H1 (cell line): Measurements from ENCODE around the gene USP54. TPM values are rescaled to one million over a fixed set of nuclear protein-coding genes. Genes with fewer than 3 reads are reported as not detected.

Source experiments
- CTCF ChIA-PET: fragments of 300-600 bp; sonication (Branson Sonifier 250); formaldehyde crosslinking; loops from one replicate; lab custom pipeline; 2021; ENCODE audit not compliant: partially characterized antibody; lab: Charles Lee
- POLR2A ChIA-PET: fragments of 300-600 bp; sonication (Branson Sonifier 250); formaldehyde crosslinking; loops from one replicate; lab custom pipeline; 2021; ENCODE audit warnings: inconsistent platforms; ENCODE audit not compliant: partially characterized antibody; lab: Charles Lee
- DNase-seq, 2 experiments: peaks; one replicate each; pipeline versions ENCODE4 v3.0.0 to v3.0.0-alpha.2; 2010 to 2022; ENCODE audit warnings: low spot score in 2 of 2, low read depth in 1 of 2, mixed read lengths in 1 of 2
- FAIRE-seq: peaks from 2 replicates; lab custom pipeline; 2011; peaks lifted over from hg19 to GRCh38; lab: Jason Lieb, UNC
- H2AFZ ChIP-seq: 2 replicates; pipeline ENCODE4 v1.8.1; 2012; ENCODE audit warnings: low read length, inconsistent platforms
- H2AK5ac ChIP-seq: 2 replicates; pipeline ENCODE4 v1.6.1; 2013; ENCODE audit warnings: low read depth, low read length
- H2BK120ac ChIP-seq: replicated peaks from 2 replicates; pipeline ENCODE3; 2013; ENCODE audit warnings: low read depth, low read length, inconsistent platforms
- H2BK12ac ChIP-seq: 2 replicates; pipeline ENCODE4 v1.6.1; 2013; ENCODE audit warnings: low read depth, low read length
- H2BK15ac ChIP-seq: 2 replicates; pipeline ENCODE4 v1.6.1; 2013; ENCODE audit warnings: low read length
- H2BK20ac ChIP-seq: 2 replicates; pipeline ENCODE4 v1.6.1; 2013; ENCODE audit warnings: low read length
- H2BK5ac ChIP-seq: 2 replicates; pipeline ENCODE4 v1.6.1; 2013; ENCODE audit warnings: low read depth, low read length
- H3K14ac ChIP-seq: 2 replicates; pipeline ENCODE4 v1.6.1; 2013; ENCODE audit warnings: inconsistent platforms; ENCODE audit not compliant: insufficient read length
- H3K18ac ChIP-seq: 2 replicates; pipeline ENCODE4 v1.6.1; 2013; ENCODE audit warnings: low read length; ENCODE audit errors: extremely low read depth
- H3K23ac ChIP-seq: 2 replicates; pipeline ENCODE4 v1.6.1; 2013; ENCODE audit warnings: inconsistent platforms; ENCODE audit not compliant: insufficient read length
- H3K23me2 ChIP-seq: 2 replicates; pipeline ENCODE4 v1.6.1; 2013; ENCODE audit warnings: low read depth, low read length
- H3K27ac ChIP-seq: 2 replicates; pipeline ENCODE4 v1.6.1; 2011; ENCODE audit warnings: low read depth, low read length, inconsistent platforms
- H3K27me3 ChIP-seq, 4 experiments: replicated peaks in 1 of 4; 1 replicate in 1 of 4; 2 replicates in 3 of 4; pipeline versions ENCODE4 v1.6.1 to v1.8.1; 2011 to 2013; ENCODE audit warnings: low read length in 3 of 4, mild to moderate bottlenecking in 3 of 4, inconsistent platforms in 2 of 4, mixed read lengths in 2 of 4, moderate library complexity in 1 of 4; ENCODE audit not compliant: control insufficient read depth in 3 of 4, insufficient read depth in 3 of 4; ENCODE audit errors: extremely low read depth in 1 of 4
- H3K36me3 ChIP-seq, 4 experiments: 2 replicates each; pipeline versions ENCODE4 v1.6.1 to v1.8.1; 2011 to 2013; ENCODE audit warnings: mild to moderate bottlenecking in 4 of 4, low read length in 3 of 4, moderate library complexity in 2 of 4, control low read depth in 1 of 4, inconsistent platforms in 1 of 4; ENCODE audit not compliant: insufficient read depth in 4 of 4, control insufficient read depth in 2 of 4
- H3K4ac ChIP-seq: replicated peaks from 2 replicates; pipeline ENCODE3; 2013; ENCODE audit warnings: low read length, low read depth, mixed read lengths, inconsistent platforms; ENCODE audit not compliant: insufficient read length
- H3K4me1 ChIP-seq, 4 experiments: replicated peaks in 1 of 4; 1 replicate in 1 of 4; 2 replicates in 3 of 4; pipeline versions ENCODE4 v1.6.1 to v1.8.1; 2011 to 2013; ENCODE audit warnings: low read length in 3 of 4, inconsistent platforms in 2 of 4, mixed read lengths in 1 of 4; ENCODE audit not compliant: insufficient read depth in 4 of 4, control insufficient read depth in 3 of 4
- H3K4me2 ChIP-seq, 2 experiments: 2 replicates each; pipeline versions ENCODE4 v1.6.1 to v1.8.1; 2011 to 2013; ENCODE audit warnings: low read depth in 2 of 2, low read length in 2 of 2, control low read depth in 1 of 2, inconsistent platforms in 1 of 2, mild to moderate bottlenecking in 1 of 2; ENCODE audit not compliant: insufficient read depth in 1 of 2
- H3K4me3 ChIP-seq, 4 experiments: fragments of 200-600, 300-600 bp in 1 of 4; sonication (generic), shearing (Covaris generic), sonication (Bioruptor Twin) in 1 of 4; 2 replicates each; pipeline versions ENCODE4 v1.5.1 to v1.8.1; 2011 to 2016; ENCODE audit warnings: low read length in 4 of 4, low read depth in 3 of 4, control low read depth in 2 of 4, inconsistent platforms in 2 of 4, mild to moderate bottlenecking in 2 of 4, mixed read lengths in 1 of 4, moderate library complexity in 1 of 4; ENCODE audit not compliant: insufficient read depth in 2 of 4; ENCODE audit errors: extremely low read depth in 1 of 4
- H3K56ac ChIP-seq: replicated peaks from 2 replicates; pipeline ENCODE3; 2013; ENCODE audit warnings: low read depth, mild to moderate bottlenecking, mixed read lengths, low read length, inconsistent platforms; ENCODE audit not compliant: insufficient read length
- H3K79me1 ChIP-seq: 2 replicates; pipeline ENCODE4 v1.6.1; 2013; ENCODE audit warnings: low read depth, low read length, control low read depth
- H3K79me2 ChIP-seq, 2 experiments: 2 replicates each; pipeline versions ENCODE4 v1.6.1 to v1.8.1; 2012 to 2013; ENCODE audit warnings: low read length in 2 of 2, mild to moderate bottlenecking in 2 of 2, inconsistent platforms in 1 of 2; ENCODE audit not compliant: insufficient read depth in 2 of 2, control insufficient read depth in 1 of 2
- H3K9ac ChIP-seq, 4 experiments: replicated peaks in 1 of 4; 1 replicate in 1 of 4; 2 replicates in 3 of 4; pipeline versions ENCODE4 v1.6.1 to v1.8.1; 2011 to 2013; ENCODE audit warnings: low read depth in 3 of 4, low read length in 3 of 4, control low read depth in 2 of 4, mild to moderate bottlenecking in 2 of 4, moderate library complexity in 2 of 4, inconsistent platforms in 1 of 4; ENCODE audit errors: extremely low read depth in 1 of 4
- H3K9me3 ChIP-seq, 2 experiments: 2 replicates each; pipeline versions ENCODE4 v1.6.1 to v1.8.1; 2012 to 2013; ENCODE audit warnings: mild to moderate bottlenecking in 2 of 2, moderate library complexity in 2 of 2, control low read depth in 1 of 2, inconsistent platforms in 1 of 2, low read depth in 1 of 2, low read length in 1 of 2, mixed read lengths in 1 of 2; ENCODE audit not compliant: insufficient read depth in 2 of 2
- H4K20me1 ChIP-seq, 2 experiments: replicated peaks in 1 of 2; 2 replicates each; pipeline versions ENCODE3 to v1.8.1; 2011 to 2013; ENCODE audit warnings: inconsistent platforms in 2 of 2, low read length in 2 of 2, mild to moderate bottlenecking in 1 of 2; ENCODE audit not compliant: insufficient read depth in 2 of 2, control insufficient read depth in 1 of 2
- H4K5ac ChIP-seq: 2 replicates; pipeline ENCODE4 v1.6.1; 2013; ENCODE audit warnings: low read length, low read depth, mixed read lengths, inconsistent platforms; ENCODE audit not compliant: insufficient read length
- H4K8ac ChIP-seq: 2 replicates; pipeline ENCODE4 v1.8.0; 2013; ENCODE audit warnings: mild to moderate bottlenecking, moderate library complexity, low read length, inconsistent platforms; ENCODE audit not compliant: insufficient read depth; ENCODE audit errors: extremely low read depth
- H4K91ac ChIP-seq: replicated peaks from 2 replicates; pipeline ENCODE3; 2013; ENCODE audit warnings: low read length, mixed read lengths, inconsistent platforms; ENCODE audit not compliant: insufficient read length
- CREB1 ChIP-seq: IDR thresholded peaks from 2 replicates; pipeline ENCODE4 v1.6.1; 2012; ENCODE audit warnings: inconsistent platforms
- CTBP2 ChIP-seq: IDR thresholded peaks from 2 replicates; pipeline ENCODE4 v1.7.0; 2011; ENCODE audit warnings: borderline replicate concordance, mild to moderate bottlenecking, moderate library complexity, mixed read lengths, low read length; ENCODE audit not compliant: insufficient read depth, insufficient read length
- CTCF ChIP-seq, 3 experiments: IDR thresholded peaks; 1 replicate in 2 of 3; 2 replicates in 1 of 3; pipeline versions ENCODE4 v1.5.1 to v1.6.1; 2011; ENCODE audit warnings: low read length in 3 of 3, mild to moderate bottlenecking in 3 of 3, inconsistent platforms in 2 of 3, low read depth in 1 of 3, moderate library complexity in 1 of 3; ENCODE audit not compliant: insufficient read depth in 1 of 3; ENCODE audit errors: control extremely low read depth in 1 of 3
- E2F6 ChIP-seq: IDR thresholded peaks from 2 replicates; pipeline ENCODE4 v1.6.1; 2012; ENCODE audit warnings: inconsistent platforms
- GABPA ChIP-seq: IDR thresholded peaks from 2 replicates; pipeline ENCODE4 v1.6.1; 2011; ENCODE audit warnings: mild to moderate bottlenecking, low read length, moderate library complexity, borderline replicate concordance; ENCODE audit not compliant: insufficient read depth
- MAFK ChIP-seq: IDR thresholded peaks from 2 replicates; pipeline ENCODE4 v1.6.1; 2012; ENCODE audit warnings: low read depth, mild to moderate bottlenecking, improper control_type of control experiment, low read length
- RFX5 ChIP-seq: IDR thresholded peaks from 2 replicates; pipeline ENCODE4 v1.6.1; 2011; ENCODE audit warnings: low read depth, low read length, improper control_type of control experiment, borderline replicate concordance
- SIRT6 ChIP-seq: IDR thresholded peaks from one replicate; pipeline ENCODE4 v1.7.1; 2012; ENCODE audit warnings: low read length, inconsistent platforms
- SP4 ChIP-seq: IDR thresholded peaks from 2 replicates; pipeline ENCODE4 v1.6.1; 2012; ENCODE audit warnings: low read length, inconsistent platforms
- TAF1 ChIP-seq: IDR thresholded peaks from 2 replicates; pipeline ENCODE4 v1.6.1; 2011; ENCODE audit warnings: mild to moderate bottlenecking, low read depth, low read length
- ZNF274 ChIP-seq: IDR thresholded peaks from 2 replicates; pipeline ENCODE4 v1.7.0; 2012; ENCODE audit warnings: low read length, borderline replicate concordance; ENCODE audit errors: extremely low read depth
- WGBS, 2 experiments: shearing (Covaris generic) in 1 of 2; methylation state at CpG; one replicate each; pipeline versions ENCODE4 v1.1.6 to v1.1.7; 2013 to 2015; ENCODE audit warnings: low lambda C conversion rate in 2 of 2, mixed read lengths in 2 of 2, inconsistent platforms in 1 of 2, low coverage in 1 of 2, missing lambda C conversion rate in 1 of 2; ENCODE audit not compliant: insufficient replicate concordance in 2 of 2, insufficient coverage in 1 of 2, insufficient read length in 1 of 2; ENCODE audit errors: extremely low coverage in 1 of 2, missing lambda C conversion rate in 1 of 2; 5-methylcytosine and 5-hydroxymethylcytosine counted together
- polyA plus RNA-seq, 7 experiments: library from polyadenylated mRNA; depleted of rRNA in 3 of 7; stranded (reverse) in 5 of 7; unstranded in 2 of 7; fragments of >200 nt in 5 of 7; fragments of 200-250 nt in 2 of 7; gene quantifications; 1 replicate in 5 of 7; 2 replicates in 1 of 7; 4 replicates in 1 of 7; pipeline versions ENCODE4 v1.2.1 to v1.2.3, GENCODE V29; 2011 to 2013; ENCODE audit warnings: missing spikeins in 2 of 7, mixed read lengths in 2 of 7
- total RNA-seq: library from RNA; stranded (reverse); fragmentation: NEBNext Ultra II Directional; extraction: Animal tissue kit (Norgen Biotek cat#: 25700); gene quantifications from 2 replicates; pipeline ENCODE4 v1.2.1, GENCODE V29; 2021

USP54 gene
- total and polyA plus RNA-seq, 2 of the 8 experiments (the other 6 are each of a cell fraction or from before 2014, with no cell fraction given), result 46.2 to 65.6 TPM

- H3K9me3 ChIP-seq, result no peaks in the 10 kb centered on the region
- FAIRE-seq (no peak), DNase-seq (no peak)
- peaks cover 2% of the 10 kb centered on the region; the same call in 1 of the 2 replicates for H3K23me2 ChIP-seq
- no peak overlapping the region for H2BK15ac ChIP-seq
- H4K5ac ChIP-seq, result no peak overlapping the region
- no peaks in the 10 kb centered on the region for H3K79me2 ChIP-seq
- H3K23ac ChIP-seq, result no peak overlapping the region
- ChIA-PET CTCF (interaction anchor here (4.4 kb wide), 1 partner anchor 15 kb away, joined by 18 read pairs; no protein-coding TSS in a partner anchor), POLR2A (interaction anchor here (1.1 kb wide), 1 partner anchor 278 kb away, joined by 3 read pairs; no protein-coding TSS in a partner anchor)
- H3K4me2 ChIP-seq, result no peak overlapping the region
- no peak overlapping the region for H4K91ac ChIP-seq
- peaks cover 0 to 2% of the 10 kb centered on the region in 2 experiments for H4K20me1 ChIP-seq
- no peaks in the 10 kb centered on the region for H3K4me1 ChIP-seq
- no peak overlapping the region for H2AFZ ChIP-seq
- peaks cover 0 to 22% (median 5%) of the 10 kb centered on the region in 4 experiments; a peak in 7 of 8 replicates for H3K36me3 ChIP-seq
- no peak overlapping the region for H2BK12ac ChIP-seq
- H2BK120ac ChIP-seq, result no peak overlapping the region
- no peak overlapping the region for H2BK5ac ChIP-seq
- no peak overlapping the region for H2BK20ac ChIP-seq
- H3K56ac ChIP-seq, result no peak overlapping the region
- no peak overlapping the region for H4K8ac ChIP-seq
- H2AK5ac ChIP-seq, result no peak overlapping the region
- H3K79me1 ChIP-seq, result no peaks in the 10 kb centered on the region
- H3K4ac ChIP-seq, result no peak overlapping the region
- no peak overlapping the region for H3K14ac ChIP-seq
- 97% methylated on average over 2 of the region's 2 CpGs; no CpG with 5 or more reads in 1 of the 2 experiments for WGBS, 2 experiments
- no peak overlapping the region for H3K27ac ChIP-seq
- H3K4me3 ChIP-seq, result no peak overlapping the region
- no peak overlapping the region for H3K18ac ChIP-seq
- H3K27me3 ChIP-seq, result no peaks in the 10 kb centered on the region
- H3K9ac ChIP-seq, result no peak overlapping the region
- TF ChIP-seq SP4, result no peak
- TF ChIP-seq CTBP2, result no peak
- no peak for TF ChIP-seq SIRT6
- TF ChIP-seq MAFK, result no peak
- TF ChIP-seq TAF1, result no peak
- no peak for TF ChIP-seq RFX5
- no peak for TF ChIP-seq E2F6
- TF ChIP-seq CREB1, result no peak
- TF ChIP-seq CTCF (IDR thresholded peaks at IDR 0.05; ENCODE audit: control extremely low read depth in 1 of 3, insufficient read depth in 1 of 3, low read depth in 1 of 3, low read length in 3 of 3), result no peak
- TF ChIP-seq ZNF274, result no peak
- TF ChIP-seq GABPA, result no peak
These were observed 45.8 kb downstream of the USP54 start for GRCh38 chr10:73545357-73545756.
